Right lobe of liver (tissue), 6 donors: ENCODE data around the gene ACOT11. TPM values are rescaled to one million over a fixed set of nuclear protein-coding genes. Genes with fewer than 3 reads are reported as not detected.
"Not testable (repeated sequence)": the region's sequence is repeated elsewhere in the genome, so short reads cannot be mapped to it uniquely, and the experiment has no call there.

Experiments
- ATAC-seq, 4 donors: fragments of 200-7000 bp; cut with Tn5 transposase; one replicate each; pipeline ENCODE4 v1.9.1; 2020; ENCODE audit warnings: mild to moderate bottlenecking in 4 of 4, moderate library complexity in 4 of 4
- DNase-seq, 3 donors: peaks; one replicate each; pipeline ENCODE4 v3.0.0-alpha.2; 2020
- H3K27ac ChIP-seq, 3 donors: fragments of 200-600 bp; one replicate each; pipeline ENCODE4 v1.8.0; 2022
- H3K27me3 ChIP-seq, 2 donors: fragments of 200-600 bp; one replicate each; pipeline ENCODE4 v1.8.0; 2022
- H3K36me3 ChIP-seq, 4 donors: fragments of 200-600 bp; sonication (generic) in 1 of 4; one replicate each; pipeline versions ENCODE4 v1.5.1 to v1.8.0; 2017 to 2022; ENCODE audit warnings: control low read depth in 1 of 4
- H3K4me1 ChIP-seq, 4 donors: fragments of 200-600 bp; sonication (generic) in 1 of 4; one replicate each; pipeline versions ENCODE4 v1.5.1 to v1.8.0; 2017 to 2022; ENCODE audit warnings: control low read depth in 1 of 4
- H3K4me3 ChIP-seq, 3 donors: fragments of 200-600 bp; one replicate each; pipeline ENCODE4 v1.8.0; 2022
- H3K9me3 ChIP-seq, 4 donors: fragments of 200-600 bp; sonication (generic) in 1 of 4; one replicate each; pipeline versions ENCODE4 v1.5.1 to v1.8.0; 2017 to 2022; ENCODE audit warnings: control low read depth in 1 of 4
- CTCF ChIP-seq, 4 donors: fragments of 200-600 bp in 3 of 4; fragments of 450-650 bp in 1 of 4; IDR thresholded peaks; one replicate each; pipeline versions ENCODE4 v1.5.1 to v1.8.0; 2016 to 2022; ENCODE audit warnings: antibody characterized with exemption in 4 of 4, mild to moderate bottlenecking in 2 of 4
- POLR2A ChIP-seq: fragments of 450-650 bp; IDR thresholded peaks from one replicate; pipeline ENCODE4 v1.6.1; 2017; ENCODE audit warnings: antibody characterized with exemption, mild to moderate bottlenecking
- WGBS: methylation state at CpG from one replicate; pipeline ENCODE4 v1.1.6; 2018; ENCODE audit warnings: low coverage, low lambda C conversion rate; ENCODE audit not compliant: insufficient coverage; ENCODE audit errors: missing lambda C conversion rate; 5-methylcytosine and 5-hydroxymethylcytosine counted together
- intact Hi-C, 2 donors: fragments of 100-400 bp; cut with DNase I; formaldehyde crosslinking; loops; one replicate each; pipeline versions ENCODE4 v1.11.2 to v1.14.1; 2022
- total RNA-seq, 6 experiments: library from RNA; depleted of rRNA in 2 of 6; stranded (reverse); fragments of >200 nt in 2 of 6; fragmentation: NEBNext Ultra II Directional in 3 of 6; extraction: Animal tissue kit (Norgen Biotek cat#: 25700) in 3 of 6; gene quantifications; one replicate each; pipeline versions ENCODE4 v1.1.0 to v1.2.4, GENCODE V29; 2016 to 2023
- donor health status: DM: no; HTN: yes; CAD: no.
- donor health status: DM: no; HTN: no; CAD: no.
- donor health status: DM: no; HTN: no; CAD: no.
- donor health status: DM: no; HTN: yes; CAD: no.
- donor health status: DM: no; HTN: yes; CAD: no.

The ACOT11 gene
- total RNA-seq, 6 experiments from 2014 or later: 0.50 to 1.3 (median 0.84) TPM

DNA sequence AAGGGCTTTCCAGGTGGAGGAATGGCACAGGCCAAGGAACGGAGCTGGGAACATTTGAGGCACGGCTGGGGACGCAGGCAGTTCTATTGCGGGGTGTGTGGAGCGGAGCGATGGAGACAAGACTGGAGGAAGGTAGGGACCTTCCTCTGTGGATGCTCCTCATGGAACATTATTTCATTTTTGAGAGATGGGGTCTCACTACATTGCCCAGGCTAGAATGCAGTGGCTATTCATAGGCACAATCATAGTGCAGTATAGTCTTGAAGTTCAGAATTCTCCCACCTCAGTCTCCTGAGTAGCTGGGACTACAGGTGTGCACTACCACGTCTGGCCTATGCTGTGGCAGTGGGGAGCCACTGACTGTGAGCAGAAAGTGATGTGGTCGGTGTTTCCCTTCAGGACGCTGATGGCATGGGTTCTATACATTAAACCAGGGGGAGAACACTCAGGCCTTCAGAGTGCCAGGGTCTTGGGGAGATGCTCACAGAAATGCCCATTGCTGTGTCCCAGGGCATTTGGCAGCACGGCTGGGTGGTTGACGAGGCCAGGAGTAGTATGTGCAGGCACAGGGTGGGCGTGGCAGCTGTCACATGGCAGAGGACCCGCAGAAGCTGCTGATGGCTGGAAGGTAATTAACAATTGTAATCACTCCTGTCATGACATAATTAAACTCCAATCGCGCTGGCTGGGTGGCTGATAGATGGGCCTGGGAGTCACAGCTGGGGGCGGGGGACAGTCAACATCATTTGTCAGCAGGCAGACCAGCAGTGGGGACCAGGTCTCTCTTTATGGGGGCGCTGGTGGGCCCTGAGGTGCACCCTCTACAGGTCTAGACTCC is 40.8 kb upstream of the ACOT11 start:
- Histone ChIP-seq H3K27me3 (no peaks in the 10 kb centered on the region), H3K4me1 (no peaks in the 10 kb centered on the region), H3K9me3 (no peaks in the 10 kb centered on the region), H3K4me3 (no peak overlapping the region), H3K27ac (no peak overlapping the region), H3K36me3 (no peaks in the 10 kb centered on the region)
- DNase-seq (no peak), ATAC-seq (no peak)
- intact Hi-C loops: no loop called here
- 81% methylated on average over 9 of the region's 17 CpGs for WGBS
- TF ChIP-seq CTCF (IDR thresholded peaks at IDR 0.05) (no peak), POLR2A (no peak)

DNA sequence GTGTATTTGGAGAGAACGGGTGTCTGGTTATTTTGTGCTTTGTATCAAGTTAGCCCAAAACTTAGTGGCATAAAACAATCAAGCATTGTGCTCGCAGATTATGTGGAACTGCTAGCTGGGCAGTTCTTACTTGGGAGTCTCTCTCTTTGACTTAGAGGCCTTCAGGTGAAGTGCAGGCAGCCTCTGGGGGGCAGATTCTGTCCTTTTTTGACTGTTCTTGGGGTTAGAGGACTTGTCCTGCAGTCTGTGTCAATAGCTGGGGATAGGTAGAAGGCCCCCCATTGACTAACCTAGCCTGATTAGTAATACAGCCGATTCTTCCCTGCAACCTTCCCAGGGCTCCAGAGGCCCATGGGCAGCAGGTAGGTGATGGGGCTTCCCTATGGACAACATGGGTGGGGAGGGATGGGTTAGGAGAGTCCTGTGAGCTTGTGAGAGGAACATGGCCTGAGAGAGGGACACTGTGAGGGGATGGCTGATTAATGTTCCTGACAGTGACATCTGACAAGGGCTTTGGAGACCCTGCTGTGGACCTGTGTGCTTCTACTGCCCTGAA is 37.2 kb upstream of the ACOT11 start:
- Histone ChIP-seq H3K9me3 (no peaks in the 10 kb centered on the region), H3K4me1 (no peaks in the 10 kb centered on the region), H3K27me3 (no peaks in the 10 kb centered on the region), H3K36me3 (no peaks in the 10 kb centered on the region), H3K4me3 (no peak overlapping the region), H3K27ac (no peak overlapping the region)
- WGBS: 69% methylated on average over 3 of the region's 3 CpGs
- ATAC-seq: no peak
- intact Hi-C loops: loop anchor here in 1 of 2 donors (10.0 kb wide), 1 partner anchor 494 kb away; no protein-coding TSS in a partner anchor
- DNase-seq: no peak
- TF ChIP-seq POLR2A: no peak

DNA sequence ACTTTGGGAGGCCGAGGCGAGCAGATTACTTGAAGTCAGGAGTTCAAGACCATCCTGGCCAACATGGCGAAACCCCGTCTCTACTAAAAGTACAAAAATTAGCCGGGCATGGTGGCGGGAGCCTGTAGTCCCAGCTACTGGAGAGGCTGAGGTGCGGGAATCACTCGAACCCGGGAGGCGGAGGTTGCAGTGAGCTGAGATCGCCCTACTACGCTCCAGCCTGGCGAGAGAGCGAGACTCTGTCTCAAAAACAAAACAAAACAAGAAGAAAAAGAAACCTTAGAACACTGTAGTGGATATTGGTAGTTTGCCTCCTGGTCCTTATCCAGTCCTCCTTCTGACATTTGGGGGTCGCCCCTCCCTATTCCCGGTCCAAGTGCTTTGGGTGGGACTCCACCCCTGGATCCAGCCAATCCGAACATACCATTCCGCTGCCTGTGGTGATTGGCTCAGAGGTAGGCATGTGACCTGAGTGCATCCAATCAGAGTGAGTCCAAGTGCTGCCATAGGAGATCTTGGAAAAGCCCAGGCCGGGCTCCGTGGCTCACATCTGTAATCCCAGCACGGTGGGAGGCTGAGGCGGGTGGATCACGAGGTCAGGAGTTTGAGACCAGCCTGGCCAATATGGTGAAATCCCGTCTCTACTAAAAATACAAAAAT is 34.0 kb upstream of the ACOT11 start:
- not testable (repeated sequence) for H3K4me3 ChIP-seq, H3K9me3 ChIP-seq, DNase-seq, H3K4me1 ChIP-seq, H3K27me3 ChIP-seq, ATAC-seq, H3K36me3 ChIP-seq, H3K27ac ChIP-seq
- 86% methylated on average over 12 of the region's 24 CpGs for WGBS
- intact Hi-C loops: loop anchor here in 1 of 2 donors (10.0 kb wide), 1 partner anchor 491 kb away; no protein-coding TSS in a partner anchor

GRCh38 chr1:54516249-54516920 is 31.6 kb upstream of the ACOT11 start:
- Histone ChIP-seq H3K27me3 (no peaks in the 10 kb centered on the region), H3K9me3 (no peaks in the 10 kb centered on the region), H3K27ac (no peak overlapping the region), H3K36me3 (no peaks in the 10 kb centered on the region), H3K4me1 (no peaks in the 10 kb centered on the region), H3K4me3 (no peak overlapping the region)
- intact Hi-C loops: loop anchor here in 1 of 2 donors (10.0 kb wide), 1 partner anchor 488 kb away; no protein-coding TSS in a partner anchor
- ATAC-seq (no peak), DNase-seq (no peak)
- TF ChIP-seq CTCF (IDR thresholded peaks at IDR 0.05) (no peak), POLR2A (no peak)
- WGBS: 62% methylated on average over 3 of the region's 4 CpGs

- H3K4me3 ChIP-seq: no peak overlapping the region
- no peaks in the 10 kb centered on the region for H3K9me3 ChIP-seq
- intact Hi-C loops: loop anchor here in 1 of 2 donors (10.0 kb wide), 1 partner anchor 487 kb away; no protein-coding TSS in a partner anchor
- no peak for TF ChIP-seq CTCF (IDR thresholded peaks at IDR 0.05)
- no peak for TF ChIP-seq POLR2A
- ATAC-seq (no peak), DNase-seq (no peak)
- no peaks in the 10 kb centered on the region for H3K4me1 ChIP-seq
- no peaks in the 10 kb centered on the region for H3K27me3 ChIP-seq
- H3K36me3 ChIP-seq: no peaks in the 10 kb centered on the region
- 87% methylated on average over 7 of the region's 9 CpGs for WGBS
- no peak overlapping the region for H3K27ac ChIP-seq
These were observed 30.5 kb upstream of the ACOT11 start for GRCh38 chr1:54517496-54517895.
